H1 (cell line): ENCODE results near the gene CELF2. TPM values are rescaled to one million over a fixed set of nuclear protein-coding genes. Genes with fewer than 3 reads are reported as not detected.

ENCODE experiments used
- CTCF ChIA-PET: fragments of 300-600 bp; sonication (Branson Sonifier 250); formaldehyde crosslinking; loops from one replicate; lab custom pipeline; 2021; ENCODE audit not compliant: partially characterized antibody; lab: Charles Lee
- POLR2A ChIA-PET: fragments of 300-600 bp; sonication (Branson Sonifier 250); formaldehyde crosslinking; loops from one replicate; lab custom pipeline; 2021; ENCODE audit warnings: inconsistent platforms; ENCODE audit not compliant: partially characterized antibody; lab: Charles Lee
- DNase-seq, 2 experiments: peaks; one replicate each; pipeline versions ENCODE4 v3.0.0 to v3.0.0-alpha.2; 2010 to 2022; ENCODE audit warnings: low spot score in 2 of 2, low read depth in 1 of 2, mixed read lengths in 1 of 2
- FAIRE-seq: peaks from 2 replicates; lab custom pipeline; 2011; peaks lifted over from hg19 to GRCh38; lab: Jason Lieb, UNC
- H2AFZ ChIP-seq: 2 replicates; pipeline ENCODE4 v1.8.1; 2012; ENCODE audit warnings: low read length, inconsistent platforms
- H2AK5ac ChIP-seq: 2 replicates; pipeline ENCODE4 v1.6.1; 2013; ENCODE audit warnings: low read depth, low read length
- H2BK120ac ChIP-seq: replicated peaks from 2 replicates; pipeline ENCODE3; 2013; ENCODE audit warnings: low read depth, low read length, inconsistent platforms
- H2BK12ac ChIP-seq: 2 replicates; pipeline ENCODE4 v1.6.1; 2013; ENCODE audit warnings: low read depth, low read length
- H2BK15ac ChIP-seq: 2 replicates; pipeline ENCODE4 v1.6.1; 2013; ENCODE audit warnings: low read length
- H2BK20ac ChIP-seq: 2 replicates; pipeline ENCODE4 v1.6.1; 2013; ENCODE audit warnings: low read length
- H2BK5ac ChIP-seq: 2 replicates; pipeline ENCODE4 v1.6.1; 2013; ENCODE audit warnings: low read depth, low read length
- H3K14ac ChIP-seq: 2 replicates; pipeline ENCODE4 v1.6.1; 2013; ENCODE audit warnings: inconsistent platforms; ENCODE audit not compliant: insufficient read length
- H3K18ac ChIP-seq: 2 replicates; pipeline ENCODE4 v1.6.1; 2013; ENCODE audit warnings: low read length; ENCODE audit errors: extremely low read depth
- H3K23ac ChIP-seq: 2 replicates; pipeline ENCODE4 v1.6.1; 2013; ENCODE audit warnings: inconsistent platforms; ENCODE audit not compliant: insufficient read length
- H3K23me2 ChIP-seq: 2 replicates; pipeline ENCODE4 v1.6.1; 2013; ENCODE audit warnings: low read depth, low read length
- H3K27ac ChIP-seq: 2 replicates; pipeline ENCODE4 v1.6.1; 2011; ENCODE audit warnings: low read depth, low read length, inconsistent platforms
- H3K27me3 ChIP-seq, 4 experiments: replicated peaks in 1 of 4; 1 replicate in 1 of 4; 2 replicates in 3 of 4; pipeline versions ENCODE4 v1.6.1 to v1.8.1; 2011 to 2013; ENCODE audit warnings: low read length in 3 of 4, mild to moderate bottlenecking in 3 of 4, inconsistent platforms in 2 of 4, mixed read lengths in 2 of 4, moderate library complexity in 1 of 4; ENCODE audit not compliant: control insufficient read depth in 3 of 4, insufficient read depth in 3 of 4; ENCODE audit errors: extremely low read depth in 1 of 4
- H3K36me3 ChIP-seq, 4 experiments: 2 replicates each; pipeline versions ENCODE4 v1.6.1 to v1.8.1; 2011 to 2013; ENCODE audit warnings: mild to moderate bottlenecking in 4 of 4, low read length in 3 of 4, moderate library complexity in 2 of 4, control low read depth in 1 of 4, inconsistent platforms in 1 of 4; ENCODE audit not compliant: insufficient read depth in 4 of 4, control insufficient read depth in 2 of 4
- H3K4ac ChIP-seq: replicated peaks from 2 replicates; pipeline ENCODE3; 2013; ENCODE audit warnings: low read length, low read depth, mixed read lengths, inconsistent platforms; ENCODE audit not compliant: insufficient read length
- H3K4me1 ChIP-seq, 4 experiments: replicated peaks in 1 of 4; 1 replicate in 1 of 4; 2 replicates in 3 of 4; pipeline versions ENCODE4 v1.6.1 to v1.8.1; 2011 to 2013; ENCODE audit warnings: low read length in 3 of 4, inconsistent platforms in 2 of 4, mixed read lengths in 1 of 4; ENCODE audit not compliant: insufficient read depth in 4 of 4, control insufficient read depth in 3 of 4
- H3K4me2 ChIP-seq, 2 experiments: 2 replicates each; pipeline versions ENCODE4 v1.6.1 to v1.8.1; 2011 to 2013; ENCODE audit warnings: low read depth in 2 of 2, low read length in 2 of 2, control low read depth in 1 of 2, inconsistent platforms in 1 of 2, mild to moderate bottlenecking in 1 of 2; ENCODE audit not compliant: insufficient read depth in 1 of 2
- H3K4me3 ChIP-seq, 4 experiments: fragments of 200-600, 300-600 bp in 1 of 4; sonication (generic), shearing (Covaris generic), sonication (Bioruptor Twin) in 1 of 4; 2 replicates each; pipeline versions ENCODE4 v1.5.1 to v1.8.1; 2011 to 2016; ENCODE audit warnings: low read length in 4 of 4, low read depth in 3 of 4, control low read depth in 2 of 4, inconsistent platforms in 2 of 4, mild to moderate bottlenecking in 2 of 4, mixed read lengths in 1 of 4, moderate library complexity in 1 of 4; ENCODE audit not compliant: insufficient read depth in 2 of 4; ENCODE audit errors: extremely low read depth in 1 of 4
- H3K56ac ChIP-seq: replicated peaks from 2 replicates; pipeline ENCODE3; 2013; ENCODE audit warnings: low read depth, mild to moderate bottlenecking, mixed read lengths, low read length, inconsistent platforms; ENCODE audit not compliant: insufficient read length
- H3K79me1 ChIP-seq: 2 replicates; pipeline ENCODE4 v1.6.1; 2013; ENCODE audit warnings: low read depth, low read length, control low read depth
- H3K79me2 ChIP-seq, 2 experiments: 2 replicates each; pipeline versions ENCODE4 v1.6.1 to v1.8.1; 2012 to 2013; ENCODE audit warnings: low read length in 2 of 2, mild to moderate bottlenecking in 2 of 2, inconsistent platforms in 1 of 2; ENCODE audit not compliant: insufficient read depth in 2 of 2, control insufficient read depth in 1 of 2
- H3K9ac ChIP-seq, 4 experiments: replicated peaks in 1 of 4; 1 replicate in 1 of 4; 2 replicates in 3 of 4; pipeline versions ENCODE4 v1.6.1 to v1.8.1; 2011 to 2013; ENCODE audit warnings: low read depth in 3 of 4, low read length in 3 of 4, control low read depth in 2 of 4, mild to moderate bottlenecking in 2 of 4, moderate library complexity in 2 of 4, inconsistent platforms in 1 of 4; ENCODE audit errors: extremely low read depth in 1 of 4
- H3K9me3 ChIP-seq, 2 experiments: 2 replicates each; pipeline versions ENCODE4 v1.6.1 to v1.8.1; 2012 to 2013; ENCODE audit warnings: mild to moderate bottlenecking in 2 of 2, moderate library complexity in 2 of 2, control low read depth in 1 of 2, inconsistent platforms in 1 of 2, low read depth in 1 of 2, low read length in 1 of 2, mixed read lengths in 1 of 2; ENCODE audit not compliant: insufficient read depth in 2 of 2
- H4K20me1 ChIP-seq, 2 experiments: replicated peaks in 1 of 2; 2 replicates each; pipeline versions ENCODE3 to v1.8.1; 2011 to 2013; ENCODE audit warnings: inconsistent platforms in 2 of 2, low read length in 2 of 2, mild to moderate bottlenecking in 1 of 2; ENCODE audit not compliant: insufficient read depth in 2 of 2, control insufficient read depth in 1 of 2
- H4K5ac ChIP-seq: 2 replicates; pipeline ENCODE4 v1.6.1; 2013; ENCODE audit warnings: low read length, low read depth, mixed read lengths, inconsistent platforms; ENCODE audit not compliant: insufficient read length
- H4K8ac ChIP-seq: 2 replicates; pipeline ENCODE4 v1.8.0; 2013; ENCODE audit warnings: mild to moderate bottlenecking, moderate library complexity, low read length, inconsistent platforms; ENCODE audit not compliant: insufficient read depth; ENCODE audit errors: extremely low read depth
- H4K91ac ChIP-seq: replicated peaks from 2 replicates; pipeline ENCODE3; 2013; ENCODE audit warnings: low read length, mixed read lengths, inconsistent platforms; ENCODE audit not compliant: insufficient read length
- POLR2AphosphoS5 ChIP-seq: IDR thresholded peaks from 2 replicates; pipeline ENCODE4 v1.6.1; 2011; ENCODE audit warnings: low read depth, low read length
- WGBS, 2 experiments: shearing (Covaris generic) in 1 of 2; methylation state at CpG; one replicate each; pipeline versions ENCODE4 v1.1.6 to v1.1.7; 2013 to 2015; ENCODE audit warnings: low lambda C conversion rate in 2 of 2, mixed read lengths in 2 of 2, inconsistent platforms in 1 of 2, low coverage in 1 of 2, missing lambda C conversion rate in 1 of 2; ENCODE audit not compliant: insufficient replicate concordance in 2 of 2, insufficient coverage in 1 of 2, insufficient read length in 1 of 2; ENCODE audit errors: extremely low coverage in 1 of 2, missing lambda C conversion rate in 1 of 2; 5-methylcytosine and 5-hydroxymethylcytosine counted together
- polyA plus RNA-seq, 7 experiments: library from polyadenylated mRNA; depleted of rRNA in 3 of 7; stranded (reverse) in 5 of 7; unstranded in 2 of 7; fragments of >200 nt in 5 of 7; fragments of 200-250 nt in 2 of 7; gene quantifications; 1 replicate in 5 of 7; 2 replicates in 1 of 7; 4 replicates in 1 of 7; pipeline versions ENCODE4 v1.2.1 to v1.2.3, GENCODE V29; 2011 to 2013; ENCODE audit warnings: missing spikeins in 2 of 7, mixed read lengths in 2 of 7
- total RNA-seq: library from RNA; stranded (reverse); fragmentation: NEBNext Ultra II Directional; extraction: Animal tissue kit (Norgen Biotek cat#: 25700); gene quantifications from 2 replicates; pipeline ENCODE4 v1.2.1, GENCODE V29; 2021
- TF ChIP-seq, protein P1 (sequence below): IDR thresholded peaks from 2 replicates; pipeline ENCODE4 v1.6.1; 2011; ENCODE audit warnings: low read depth, mild to moderate bottlenecking, low read length; ENCODE audit not compliant: insufficient read depth

Gene CELF2
- total and polyA plus RNA-seq, 2 of the 8 experiments (the other 6 are each of a cell fraction or from before 2014, with no cell fraction given): 18.3 to 22.7 TPM

DNA sequence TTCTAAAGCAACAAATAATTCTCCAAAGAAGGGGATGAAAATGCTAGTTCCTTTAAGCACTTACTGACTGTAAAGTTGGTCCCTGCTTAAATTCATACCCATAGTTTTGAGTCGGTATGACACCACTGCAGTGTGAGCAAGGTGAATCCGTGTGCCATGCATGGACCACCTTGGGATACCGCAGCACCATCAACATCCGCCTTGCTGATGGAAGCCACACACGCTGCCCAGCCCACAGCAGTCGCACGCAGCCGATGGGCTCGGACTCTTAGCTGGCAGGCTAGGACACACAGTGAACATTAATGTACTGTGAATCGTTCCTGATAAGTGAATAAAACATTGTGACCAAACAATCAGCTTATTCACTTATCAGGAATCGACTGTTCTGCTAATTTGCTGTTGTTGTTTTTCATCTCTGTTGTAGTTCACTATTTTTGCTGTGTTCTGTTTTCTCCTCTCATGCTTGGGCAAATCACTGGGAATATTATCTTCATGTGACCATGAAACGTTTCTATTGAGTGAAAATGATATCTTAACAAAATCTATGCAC lies 318.3 kb downstream of the CELF2 start:
- Histone ChIP-seq H2AFZ (no peak overlapping the region), H3K27ac (no peak overlapping the region), H2BK12ac (peak overlapping the region; percentile 77; the same call in 1 of the 2 replicates), H4K91ac (peak overlapping the region; percentile 30), H3K4me1 (peaks cover 3 to 14% (median 6%) of the 10 kb centered on the region in 4 experiments), H3K9me3 (no peaks in the 10 kb centered on the region), H4K5ac (no peak overlapping the region), H3K4me3 (no peak overlapping the region), H3K56ac (no peak overlapping the region), H2BK20ac (no peak overlapping the region), H3K36me3 (no peaks in the 10 kb centered on the region), H3K4ac (no peak overlapping the region), H2AK5ac (0 out of 2 replicates have a peak overlapping the region, but pooled peaks have one; percentile 7), H2BK120ac (peak overlapping the region; percentile 11), H2BK5ac (peak overlapping the region; percentile 9; the same call in 1 of the 2 replicates), H4K8ac (no peak overlapping the region), H3K23me2 (no peaks in the 10 kb centered on the region), H3K4me2 (no peak overlapping the region), H3K14ac (no peak overlapping the region), H3K18ac (no peak overlapping the region), H3K79me2 (no peaks in the 10 kb centered on the region), H2BK15ac (no peak overlapping the region), H4K20me1 (no peaks in the 10 kb centered on the region), H3K23ac (no peak overlapping the region), H3K79me1 (no peaks in the 10 kb centered on the region), H3K27me3 (no peaks in the 10 kb centered on the region), H3K9ac (no peak overlapping the region)
- TF ChIP-seq, protein P1, sequence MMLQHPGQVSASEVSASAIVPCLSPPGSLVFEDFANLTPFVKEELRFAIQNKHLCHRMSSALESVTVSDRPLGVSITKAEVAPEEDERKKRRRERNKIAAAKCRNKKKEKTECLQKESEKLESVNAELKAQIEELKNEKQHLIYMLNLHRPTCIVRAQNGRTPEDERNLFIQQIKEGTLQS: no peak
- TF ChIP-seq POLR2AphosphoS5: peak; percentile 26; the same call in 1 of the 2 replicates
- WGBS, 2 experiments: 87% methylated on average over 12 of the region's 12 CpGs; no CpG with 5 or more reads in 1 of the 2 experiments
- FAIRE-seq: no peak
- POLR2A ChIA-PET: no interaction called here
- CTCF ChIA-PET: interaction anchor here (0.6 to 1.3 kb wide), 2 partner anchors 32 to 1002 kb away, joined by 3 to 5 read pairs; no protein-coding TSS in a partner anchor
- DNase-seq: peak in 1 of 2 experiments; percentile 34
